C4-2B (cell line): ENCODE results near the gene SIN3B.

ENCODE experiments used
- H3K27ac ChIP-seq: fragments of 450-650 bp; 2 replicates; pipeline ENCODE4 v1.5.1; 2017
- ZFX ChIP-seq: fragments of 450-650 bp; IDR thresholded peaks from 2 replicates; pipeline ENCODE4 v1.6.1; 2017
- TF ChIP-seq, protein P1 (sequence below): fragments of 450-650 bp; conservative IDR thresholded peaks from 2 replicates; pipeline ENCODE4 v1.5.1; 2017; ENCODE audit warnings: mild to moderate bottlenecking

SIN3B gene

DNA sequence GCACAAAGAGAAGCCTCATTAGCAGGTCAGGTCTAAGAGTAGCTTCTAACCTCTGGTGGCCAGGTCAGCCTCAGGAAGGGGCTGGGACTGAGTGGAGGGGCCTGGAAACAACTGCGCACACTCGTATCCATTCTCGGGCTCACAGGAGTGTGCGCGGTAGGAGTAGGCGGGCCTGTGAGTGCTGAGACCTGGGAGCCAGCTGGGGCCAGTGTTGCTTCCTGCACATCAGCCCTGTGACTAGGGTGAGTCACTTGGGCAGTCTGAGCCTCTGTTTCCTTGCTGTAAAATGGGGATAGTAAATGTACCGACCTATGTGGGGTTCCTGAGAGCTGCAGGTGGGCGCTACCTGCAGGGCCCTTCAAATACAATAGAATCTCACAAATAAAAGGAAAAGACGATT lies 26.9 kb downstream of the SIN3B start:
- TF ChIP-seq, protein P1, sequence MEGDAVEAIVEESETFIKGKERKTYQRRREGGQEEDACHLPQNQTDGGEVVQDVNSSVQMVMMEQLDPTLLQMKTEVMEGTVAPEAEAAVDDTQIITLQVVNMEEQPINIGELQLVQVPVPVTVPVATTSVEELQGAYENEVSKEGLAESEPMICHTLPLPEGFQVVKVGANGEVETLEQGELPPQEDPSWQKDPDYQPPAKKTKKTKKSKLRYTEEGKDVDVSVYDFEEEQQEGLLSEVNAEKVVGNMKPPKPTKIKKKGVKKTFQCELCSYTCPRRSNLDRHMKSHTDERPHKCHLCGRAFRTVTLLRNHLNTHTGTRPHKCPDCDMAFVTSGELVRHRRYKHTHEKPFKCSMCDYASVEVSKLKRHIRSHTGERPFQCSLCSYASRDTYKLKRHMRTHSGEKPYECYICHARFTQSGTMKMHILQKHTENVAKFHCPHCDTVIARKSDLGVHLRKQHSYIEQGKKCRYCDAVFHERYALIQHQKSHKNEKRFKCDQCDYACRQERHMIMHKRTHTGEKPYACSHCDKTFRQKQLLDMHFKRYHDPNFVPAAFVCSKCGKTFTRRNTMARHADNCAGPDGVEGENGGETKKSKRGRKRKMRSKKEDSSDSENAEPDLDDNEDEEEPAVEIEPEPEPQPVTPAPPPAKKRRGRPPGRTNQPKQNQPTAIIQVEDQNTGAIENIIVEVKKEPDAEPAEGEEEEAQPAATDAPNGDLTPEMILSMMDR: no peak
- H3K27ac ChIP-seq: no peak overlapping the region

DNA sequence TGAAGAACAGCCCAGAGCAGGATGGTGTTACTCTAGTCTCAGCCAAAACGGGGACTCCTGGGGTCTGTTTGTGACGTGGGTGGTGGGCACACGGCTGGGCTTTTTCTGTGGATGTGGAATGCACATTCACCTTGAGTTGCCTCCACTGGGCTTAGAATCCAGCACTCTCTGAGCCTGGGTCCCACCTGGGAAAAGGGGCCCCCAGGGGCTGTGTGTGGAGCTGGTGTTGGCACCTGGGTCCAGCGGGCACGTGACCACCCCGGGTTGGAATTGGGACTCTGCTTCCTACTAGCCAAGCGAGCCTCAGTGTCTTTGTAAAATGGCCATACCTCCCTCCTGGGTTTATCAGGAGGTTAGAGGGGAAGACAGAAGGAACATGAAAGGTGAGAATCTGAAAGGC lies 30.4 kb downstream of the SIN3B start:
- H3K27ac ChIP-seq: no peak overlapping the region
- TF ChIP-seq, protein P1: no peak
- no peak for TF ChIP-seq ZFX

DNA sequence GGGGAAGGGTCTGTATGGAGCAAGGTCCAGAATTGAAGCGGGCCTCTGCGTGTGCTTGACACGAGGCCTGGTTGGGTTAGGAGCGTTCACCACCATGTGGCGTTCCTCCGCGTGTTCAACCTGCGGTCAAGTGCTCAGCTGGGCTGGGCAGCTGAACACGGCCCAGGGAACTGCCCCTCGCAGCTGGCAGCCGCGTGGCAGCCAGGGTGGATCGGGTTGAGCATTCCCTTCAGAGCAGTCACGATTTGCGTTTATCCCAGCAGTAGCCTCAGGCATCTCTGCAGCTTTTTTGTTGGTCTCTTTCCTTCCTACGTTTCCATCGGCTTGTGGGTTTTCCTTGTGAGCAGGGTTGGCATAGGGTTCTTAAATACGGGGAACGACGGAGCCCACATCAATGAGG lies 30.9 kb downstream of the SIN3B start:
- H3K27ac ChIP-seq: no peak overlapping the region
- TF ChIP-seq, protein P1: no peak
- TF ChIP-seq ZFX: no peak

DNA sequence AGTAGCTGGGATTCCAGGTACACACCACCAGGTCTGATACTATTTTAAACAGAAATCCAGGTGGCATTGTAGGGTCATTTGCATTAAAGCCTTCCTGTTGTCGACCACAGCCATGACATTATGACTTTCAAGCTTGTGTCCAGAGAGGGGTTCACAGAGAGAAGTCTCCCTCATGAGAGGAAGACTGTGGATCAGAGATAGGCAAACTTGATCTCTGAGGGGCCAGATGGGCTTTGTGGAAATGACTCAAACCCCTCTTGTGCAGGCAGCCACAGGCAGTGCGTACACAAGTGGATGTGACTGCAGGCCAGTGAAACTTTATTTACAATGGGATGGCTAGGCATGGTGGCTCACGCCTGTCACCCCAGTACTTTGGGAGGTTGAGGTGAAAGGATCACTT lies 31.8 kb downstream of the SIN3B start:
- TF ChIP-seq, protein P1: no peak
- no peak overlapping the region for H3K27ac ChIP-seq

DNA sequence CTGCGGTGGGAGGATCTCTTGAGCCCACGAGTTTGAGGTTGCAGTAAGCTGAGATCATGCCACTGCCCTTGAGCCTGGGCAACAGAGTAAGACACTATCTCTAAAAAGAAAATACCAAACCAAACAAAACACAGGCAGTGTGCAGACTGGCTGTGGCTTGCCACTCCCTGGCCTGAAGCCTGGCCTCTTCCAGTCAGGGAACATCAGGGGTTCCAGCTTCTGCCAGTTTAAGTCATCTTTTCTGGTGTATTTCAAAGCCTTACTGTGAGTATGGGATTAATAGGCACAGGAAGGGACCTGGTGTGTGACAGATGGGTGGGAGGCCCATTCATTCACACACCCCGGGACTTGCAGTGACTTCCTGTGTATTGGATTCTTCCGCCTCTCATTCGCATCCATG lies 32.6 kb downstream of the SIN3B start:
- TF ChIP-seq, protein P1: no peak
- no peak for TF ChIP-seq ZFX

DNA sequence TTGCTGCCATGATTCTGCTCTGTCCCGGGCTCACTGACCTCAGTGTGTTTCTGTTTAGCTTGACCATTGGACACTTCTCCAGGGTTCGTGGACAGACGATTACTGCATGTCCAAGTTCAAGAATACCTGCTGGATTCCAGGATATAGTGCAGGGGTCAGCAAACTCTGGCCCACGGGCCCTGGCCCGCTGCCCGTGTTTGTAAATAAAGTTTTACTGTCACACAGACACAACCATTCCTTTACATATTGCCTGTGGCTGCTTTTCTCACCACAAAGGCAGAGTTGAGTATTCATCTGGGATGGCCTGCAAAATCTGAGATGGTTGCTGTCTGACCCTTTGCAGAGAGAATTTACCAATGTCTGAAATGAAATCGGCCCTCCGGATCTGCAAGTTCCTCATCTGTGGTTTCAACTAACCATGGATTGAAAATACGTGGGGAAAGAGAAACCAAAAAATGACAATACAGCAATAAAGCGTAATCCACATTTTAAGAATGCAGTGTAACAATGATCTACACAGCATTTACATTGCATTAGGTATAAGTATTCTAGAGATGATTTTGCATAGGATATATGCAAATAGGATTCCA lies 33.7 kb downstream of the SIN3B start:
- TF ChIP-seq, protein P1: no peak
- no peak for TF ChIP-seq ZFX
- H3K27ac ChIP-seq: no peak overlapping the region

More for the DNA sequence above, 32.6 kb downstream of the SIN3B start:
- no peak overlapping the region for H3K27ac ChIP-seq

DNA sequence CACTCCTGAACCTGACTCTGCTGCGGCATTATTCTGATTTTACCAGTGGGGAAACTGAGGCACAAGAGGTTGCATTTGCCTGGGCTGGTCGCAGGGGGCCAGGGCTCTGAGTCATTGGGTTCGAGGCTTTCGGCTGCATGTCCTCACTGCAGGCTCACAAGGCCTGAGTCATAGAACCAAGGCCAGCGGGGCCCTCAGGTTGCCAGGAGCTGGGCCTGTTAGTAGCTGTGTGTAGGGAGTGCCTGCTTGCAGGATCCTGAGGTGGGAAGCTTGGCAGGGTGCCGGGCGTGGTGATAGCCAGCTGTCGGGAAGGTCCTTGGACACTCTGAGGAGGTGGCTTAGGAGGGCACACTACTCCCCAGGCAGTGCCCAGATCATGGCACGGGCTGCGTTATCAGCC lies 38.0 kb downstream of the SIN3B start:
- no peak for TF ChIP-seq ZFX
- TF ChIP-seq, protein P1: no peak
- H3K27ac ChIP-seq: no peak overlapping the region
